Hematopoietic multipotent progenitor cell (in vitro differentiated cells): ENCODE data around the gene JAM3. TPM values are rescaled to one million over a fixed set of nuclear protein-coding genes. Genes with fewer than 3 reads are reported as not detected.

Experiments
- DNase-seq, 3 donors: peaks; one replicate each; pipeline ENCODE4 v3.0.0-alpha.2; 2011 to 2015; ENCODE audit warnings: low read depth in 2 of 3, low spot score in 2 of 3
- total RNA-seq: library from RNA; depleted of rRNA; stranded (reverse); fragments of >200 nt; gene quantifications from one replicate; pipeline ENCODE4 v1.2.3, GENCODE V29; 2012

The JAM3 gene
- total RNA-seq, 1 donor, result 11.8 TPM

- DNase-seq, result no peak
Measured at GRCh38 chr11:134140961-134141490, 72.2 kb downstream of the JAM3 start.

GRCh38 chr11:134142536-134142935 lies 73.7 kb downstream of the JAM3 start:
- no peak for DNase-seq

GRCh38 chr11:134143801-134144200 lies 74.9 kb downstream of the JAM3 start:
- DNase-seq, result no peak

GRCh38 chr11:134144744-134145143 lies 75.9 kb downstream of the JAM3 start:
- no peak for DNase-seq

- no peak for DNase-seq
Measured at GRCh38 chr11:134145715-134146114, 76.8 kb downstream of the JAM3 start.

DNA sequence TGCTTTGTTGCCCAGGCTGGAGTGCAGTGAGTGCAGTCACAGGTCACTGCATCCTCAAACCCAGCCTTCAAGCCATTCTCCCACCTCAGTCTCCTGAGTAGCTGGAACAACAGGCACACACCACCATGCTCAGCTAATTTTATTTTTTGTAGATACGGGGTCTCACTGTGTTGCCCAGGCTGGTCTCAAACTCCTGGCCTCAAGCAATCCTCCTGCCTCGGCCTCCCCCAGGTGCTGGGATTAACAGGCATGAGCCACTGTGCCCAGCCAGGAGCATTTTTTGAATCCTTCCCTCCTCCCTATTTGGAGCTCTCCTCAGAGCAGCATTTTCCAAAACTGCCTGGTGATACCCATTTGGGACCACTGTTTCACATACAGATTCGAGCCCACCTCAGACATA lies 77.7 kb downstream of the JAM3 start:
- no peak for DNase-seq

GRCh38 chr11:134149371-134149770 lies 80.5 kb downstream of the JAM3 start:
- DNase-seq, result no peak

- no peak for DNase-seq
Measured at GRCh38 chr11:134150195-134150903, 81.5 kb downstream of the JAM3 start.

GRCh38 chr11:134151083-134151747 lies 82.3 kb downstream of the JAM3 start:
- no peak for DNase-seq

GRCh38 chr11:134152696-134153095 lies 83.8 kb downstream of the JAM3 start:
- DNase-seq, result no peak

- no peak for DNase-seq
Measured at GRCh38 chr11:134153147-134153905, 84.5 kb downstream of the JAM3 start.

GRCh38 chr11:134154441-134154840 lies 85.6 kb downstream of the JAM3 start:
- DNase-seq, result no peak

- no peak for DNase-seq
Measured at GRCh38 chr11:134155456-134155855, 86.6 kb downstream of the JAM3 start.

DNA sequence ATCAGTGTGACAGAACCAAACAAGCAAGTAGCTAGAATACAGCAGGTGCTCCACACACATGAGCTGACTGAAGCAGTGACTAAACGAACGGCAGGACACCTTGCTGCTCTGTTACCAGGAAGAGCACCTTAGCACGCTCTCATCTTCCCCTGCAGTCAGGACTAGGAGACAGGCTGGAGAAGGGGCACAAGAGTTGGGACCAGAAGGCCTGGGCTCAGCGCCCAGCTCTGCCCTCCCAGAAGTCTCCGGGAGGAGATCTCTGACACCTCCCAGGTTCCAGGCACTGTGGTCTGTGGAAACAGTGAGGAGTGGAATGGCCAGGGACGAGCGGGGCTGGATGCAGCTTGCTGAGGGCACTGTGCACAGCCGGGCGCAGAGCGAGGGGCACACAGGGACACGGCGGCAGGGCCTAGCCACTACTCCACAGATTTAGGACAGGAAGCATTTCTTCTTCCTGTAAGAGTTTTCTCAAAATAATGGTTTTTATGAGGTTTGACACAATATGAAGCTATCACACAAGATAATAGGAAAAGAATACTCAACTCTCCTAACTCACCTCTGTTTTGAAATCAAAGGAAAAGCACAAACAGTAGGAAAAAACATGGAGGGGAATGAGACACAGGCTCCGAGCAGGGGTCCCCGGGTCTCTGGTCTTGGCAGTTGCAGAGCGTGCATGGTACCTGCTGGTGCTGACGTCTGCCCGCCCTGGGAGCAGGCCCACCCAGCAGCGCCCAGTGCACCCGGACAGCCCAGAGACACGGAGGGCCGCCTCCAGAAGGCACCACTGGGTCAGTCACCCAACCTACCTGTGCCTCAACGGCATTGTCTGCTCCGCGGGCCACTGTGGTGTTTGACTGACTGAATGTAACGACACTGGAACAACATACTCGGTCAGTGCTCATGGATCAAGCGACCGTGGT lies 87.3 kb downstream of the JAM3 start:
- DNase-seq, result no peak

DNA sequence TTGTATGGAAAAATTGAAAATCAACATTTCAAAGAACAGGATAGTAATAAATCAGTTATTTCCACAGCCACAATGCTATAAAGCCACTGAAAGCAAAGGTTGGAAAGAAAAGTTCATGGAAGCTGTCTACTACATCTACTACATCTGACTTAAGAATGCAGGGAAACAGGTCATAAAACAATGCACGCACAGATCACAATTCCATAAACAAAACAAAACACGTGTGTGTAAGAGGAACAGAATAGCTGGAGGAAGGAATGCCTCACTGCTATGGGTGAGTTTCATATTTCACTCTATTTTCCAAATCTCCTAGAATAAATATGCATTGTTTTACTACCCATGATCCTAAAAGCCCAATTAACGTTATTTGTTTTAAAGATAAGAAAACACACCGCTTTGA lies 88.6 kb downstream of the JAM3 start:
- no peak for DNase-seq

GRCh38 chr11:134158023-134158422 lies 89.2 kb downstream of the JAM3 start:
- DNase-seq, result no peak

GRCh38 chr11:134159652-134160051 lies 90.8 kb downstream of the JAM3 start:
- DNase-seq, result no peak

- no peak for DNase-seq
Measured at GRCh38 chr11:134164490-134165370, 95.9 kb downstream of the JAM3 start.

- DNase-seq, result no peak
Measured at GRCh38 chr11:134170177-134170918, 101.5 kb downstream of the JAM3 start.
